Measurements from ENCODE around the gene FOXR2. TPM values are rescaled to one million over a fixed set of nuclear protein-coding genes. Genes with fewer than 3 reads are reported as not detected.

Gene FOXR2
- total RNA-seq, 1 donor from 2014 or later: not detected

GRCh38 chrX:55598333-55598732 is 24.9 kb upstream of the FOXR2 start:
- Histone ChIP-seq H3K36me3 (no peaks in the 10 kb centered on the region), H3K4me1 (no peaks in the 10 kb centered on the region), H3K4me3 (no peak overlapping the region), H3K27me3 (no peaks in the 10 kb centered on the region), H3K27ac (no peak overlapping the region), H3K9me3 (no peaks in the 10 kb centered on the region)
- TF ChIP-seq CTCF (IDR thresholded peaks at IDR 0.05): no peak
- intact Hi-C loops (cut with DNase I): no loop called here
- DNase-seq (ENCODE audit: low spot score in 2 of 2): no peak

DNA sequence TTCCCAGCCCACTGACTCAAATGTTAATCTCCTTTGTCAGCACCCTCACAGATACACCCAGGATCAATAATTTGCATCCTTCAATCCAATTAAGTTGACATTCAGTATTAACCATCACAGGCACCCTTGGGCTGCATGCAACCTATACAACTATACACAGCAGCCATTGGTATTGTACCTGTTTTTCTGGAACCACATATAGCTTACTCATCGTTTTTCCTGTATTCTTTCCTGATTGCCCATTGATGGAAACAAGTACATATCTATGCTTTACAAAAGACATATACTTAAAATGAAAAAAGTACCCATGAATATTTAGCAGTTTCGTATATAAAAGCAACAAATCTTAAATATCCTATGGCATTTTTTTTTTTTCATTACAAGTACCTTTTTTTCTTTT is 3.7 kb upstream of the FOXR2 start:
- no peak for TF ChIP-seq CTCF (IDR thresholded peaks at IDR 0.05)
- Histone ChIP-seq H3K4me3 (no peak overlapping the region), H3K36me3 (no peaks in the 10 kb centered on the region), H3K27me3 (no peaks in the 10 kb centered on the region), H3K9me3 (no peaks in the 10 kb centered on the region), H3K4me1 (no peaks in the 10 kb centered on the region), H3K27ac (no peak overlapping the region)
- no peak for DNase-seq (ENCODE audit: low spot score in 2 of 2)
- intact Hi-C loops (cut with DNase I): no loop called here

DNA sequence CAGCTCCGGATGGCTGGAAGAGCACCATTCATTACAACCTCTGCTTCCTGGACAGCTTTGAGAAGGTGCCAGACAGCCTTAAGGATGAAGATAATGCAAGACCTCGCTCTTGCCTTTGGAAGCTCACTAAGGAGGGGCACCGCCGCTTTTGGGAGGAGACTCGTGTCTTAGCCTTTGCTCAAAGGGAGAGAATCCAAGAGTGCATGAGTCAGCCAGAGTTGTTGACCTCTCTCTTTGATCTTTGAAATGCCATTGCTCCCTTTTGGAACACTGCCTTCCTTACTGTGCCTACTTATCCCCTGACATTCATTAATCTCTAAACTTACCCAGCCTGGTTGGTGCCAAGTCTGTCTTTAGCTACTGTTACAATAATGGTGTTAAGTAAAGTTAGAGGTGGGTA is 1.2 kb downstream of the FOXR2 start:
- DNase-seq (ENCODE audit: low spot score in 2 of 2): no peak
- Histone ChIP-seq H3K4me1 (no peaks in the 10 kb centered on the region), H3K27ac (no peak overlapping the region), H3K27me3 (no peaks in the 10 kb centered on the region), H3K4me3 (no peak overlapping the region), H3K36me3 (no peaks in the 10 kb centered on the region), H3K9me3 (no peaks in the 10 kb centered on the region)
- intact Hi-C loops (cut with DNase I): no loop called here
- no peak for TF ChIP-seq CTCF (IDR thresholded peaks at IDR 0.05)

GRCh38 chrX:55636109-55636508 is 12.9 kb downstream of the FOXR2 start:
- Histone ChIP-seq H3K4me1 (no peaks in the 10 kb centered on the region), H3K36me3 (no peaks in the 10 kb centered on the region), H3K27me3 (no peaks in the 10 kb centered on the region), H3K9me3 (no peaks in the 10 kb centered on the region), H3K27ac (no peak overlapping the region), H3K4me3 (no peak overlapping the region)
- no peak for DNase-seq (ENCODE audit: low spot score in 2 of 2)
- intact Hi-C loops (cut with DNase I): no loop called here
- no peak for TF ChIP-seq CTCF (IDR thresholded peaks at IDR 0.05)

GRCh38 chrX:55638933-55639332 is 15.7 kb downstream of the FOXR2 start:
- no peak overlapping the region for H3K4me3 ChIP-seq
- DNase-seq (ENCODE audit: low spot score in 2 of 2): no peak
- no peaks in the 10 kb centered on the region for H3K4me1 ChIP-seq
- H3K36me3 ChIP-seq: no peaks in the 10 kb centered on the region
- no peak for TF ChIP-seq CTCF (IDR thresholded peaks at IDR 0.05)
- no peaks in the 10 kb centered on the region for H3K9me3 ChIP-seq
- no peak overlapping the region for H3K27ac ChIP-seq
- H3K27me3 ChIP-seq: no peaks in the 10 kb centered on the region
- intact Hi-C loops (cut with DNase I): no loop called here

GRCh38 chrX:55640854-55641253 is 17.7 kb downstream of the FOXR2 start:
- Histone ChIP-seq H3K4me3 (no peak overlapping the region), H3K4me1 (no peaks in the 10 kb centered on the region), H3K27ac (no peak overlapping the region), H3K36me3 (no peaks in the 10 kb centered on the region), H3K9me3 (no peaks in the 10 kb centered on the region), H3K27me3 (no peaks in the 10 kb centered on the region)
- DNase-seq (ENCODE audit: low spot score in 2 of 2): no peak
- TF ChIP-seq CTCF (IDR thresholded peaks at IDR 0.05): no peak
- intact Hi-C loops (cut with DNase I): no loop called here

Measured in ascending aorta (tissue), 2 donors.